Ovary (tissue), 9 donors: ENCODE measurements around the gene RIC1. TPM values are rescaled to one million over a fixed set of nuclear protein-coding genes. Genes with fewer than 3 reads are reported as not detected.

Experiments used
- DNase-seq, 5 donors: peaks; one replicate each; pipeline ENCODE4 v3.0.0-alpha.2; 2019 to 2020
- H3K27ac ChIP-seq, 2 donors: fragments of 200-600 bp; one replicate each; pipeline versions ENCODE4 v1.5.1 to v1.8.0; 2019 to 2022
- H3K27me3 ChIP-seq: fragments of 200-600 bp; one replicate; pipeline ENCODE4 v1.8.0; 2022
- H3K36me3 ChIP-seq: fragments of 200-600 bp; sonication (generic); one replicate; pipeline ENCODE4 v1.5.1; 2019
- H3K4me1 ChIP-seq: one replicate; pipeline ENCODE4 v1.8.1; 2013; ENCODE audit warnings: mild to moderate bottlenecking, moderate library complexity; ENCODE audit not compliant: insufficient read depth
- H3K4me3 ChIP-seq: fragments of 200-600 bp; sonication (generic); one replicate; pipeline ENCODE4 v1.5.1; 2017
- H3K9me3 ChIP-seq, 2 donors: fragments of 200-600 bp in 1 of 2; sonication (generic) in 1 of 2; one replicate each; pipeline versions ENCODE4 v1.5.1 to v1.8.1; 2013 to 2019; ENCODE audit warnings: mild to moderate bottlenecking in 1 of 2, moderate library complexity in 1 of 2
- EP300 ChIP-seq: sonication (generic); formaldehyde crosslinking; IDR thresholded peaks from one replicate; pipeline ENCODE4 v1.6.1; 2017; ENCODE audit warnings: antibody characterized with exemption
- POLR2A ChIP-seq: fragments of 450-650 bp; IDR thresholded peaks from one replicate; pipeline ENCODE4 v1.6.1; 2017; ENCODE audit warnings: antibody characterized with exemption, mild to moderate bottlenecking, moderate library complexity
- WGBS, 3 donors: extraction: QIAGEN DNeasy Blood & Tissue Kit in 1 of 3; methylation state at CpG; one replicate each; pipeline versions ENCODE4 v1.1.5 to v1.1.7; 2013 to 2017; 5-methylcytosine and 5-hydroxymethylcytosine counted together
- intact Hi-C, 4 donors: fragments of 100-400 bp; cut with DNase I; formaldehyde crosslinking; loops; one replicate each; pipeline versions ENCODE4 v1.11.0 to v1.15.1; 2022 to 2023
- polyA plus RNA-seq, 2 donors: library from polyadenylated mRNA; stranded (reverse); fragments of 200-250 nt in 1 of 2; fragments of 350-450 nt in 1 of 2; fragmentation: Illumina TruSeq in 1 of 2; extraction: RNeasy Lipid Tissue Mini Kit (QIAGEN cat#74804) in 1 of 2; gene quantifications; one replicate each; pipeline ENCODE4 v1.2.3, GENCODE V29; 2013 to 2014
- total RNA-seq, 7 donors: library from RNA; depleted of rRNA in 2 of 7; stranded (reverse); fragments of >200 nt in 2 of 7; fragmentation: NEBNext Ultra II Directional in 3 of 7; extraction: Animal tissue kit (Norgen Biotek cat#: 25700) in 3 of 7; gene quantifications; one replicate each; pipeline versions ENCODE4 v1.1.0 to v1.2.4, GENCODE V29; 2016 to 2023
- TF ChIP-seq, protein P1 (sequence below), 3 donors: fragments of 450-650 bp in 2 of 3; fragments of 200-600 bp in 1 of 3; IDR thresholded peaks; one replicate each; pipeline versions ENCODE4 v1.5.1 to v1.8.0; 2016 to 2022; ENCODE audit warnings: antibody characterized with exemption in 3 of 3, mild to moderate bottlenecking in 1 of 3
- donor health status: DM: no; HTN: no; CAD: no; lungs with moderate emphysema.
- donor health status: DM: no; HTN: no; CAD: no.
- donor health status: Bipolar disorder and iron deficiency.
- donor health status: DM: yes; HTN: yes; CAD: no.
- donor health status: DM: no; HTN: no; CAD: no.
- donor health status: DM: yes; HTN: yes; CAD: no.

The RIC1 gene
- total and polyA plus RNA-seq, 9 donors: 6.9 to 35.6 (median 18.0) TPM

- intact Hi-C loops: loop anchor here in 2 of 4 donors (5.0 to 10.0 kb wide), 2 partner anchors 74 to 963 kb away; partner anchors contain the start of genes PLPP6 (in 1 of the 2) and SPATA6L (in 1 of the 2)
- Histone ChIP-seq H3K36me3 (no peaks in the 10 kb centered on the region), H3K27ac (peak overlapping the region; percentile 97 to 99), H3K4me3 (peak overlapping the region; percentile 81), H3K27me3 (no peaks in the 10 kb centered on the region), H3K4me1 (peaks cover 8% of the 10 kb centered on the region), H3K9me3 (no peaks in the 10 kb centered on the region)
- 2 to 4% (median 3%) methylated on average over 7 of the region's 7 CpGs for WGBS, 3 donors
- TF ChIP-seq POLR2A: no peak
- TF ChIP-seq, protein P1, sequence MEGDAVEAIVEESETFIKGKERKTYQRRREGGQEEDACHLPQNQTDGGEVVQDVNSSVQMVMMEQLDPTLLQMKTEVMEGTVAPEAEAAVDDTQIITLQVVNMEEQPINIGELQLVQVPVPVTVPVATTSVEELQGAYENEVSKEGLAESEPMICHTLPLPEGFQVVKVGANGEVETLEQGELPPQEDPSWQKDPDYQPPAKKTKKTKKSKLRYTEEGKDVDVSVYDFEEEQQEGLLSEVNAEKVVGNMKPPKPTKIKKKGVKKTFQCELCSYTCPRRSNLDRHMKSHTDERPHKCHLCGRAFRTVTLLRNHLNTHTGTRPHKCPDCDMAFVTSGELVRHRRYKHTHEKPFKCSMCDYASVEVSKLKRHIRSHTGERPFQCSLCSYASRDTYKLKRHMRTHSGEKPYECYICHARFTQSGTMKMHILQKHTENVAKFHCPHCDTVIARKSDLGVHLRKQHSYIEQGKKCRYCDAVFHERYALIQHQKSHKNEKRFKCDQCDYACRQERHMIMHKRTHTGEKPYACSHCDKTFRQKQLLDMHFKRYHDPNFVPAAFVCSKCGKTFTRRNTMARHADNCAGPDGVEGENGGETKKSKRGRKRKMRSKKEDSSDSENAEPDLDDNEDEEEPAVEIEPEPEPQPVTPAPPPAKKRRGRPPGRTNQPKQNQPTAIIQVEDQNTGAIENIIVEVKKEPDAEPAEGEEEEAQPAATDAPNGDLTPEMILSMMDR (IDR thresholded peaks at IDR 0.05): no peak
- TF ChIP-seq EP300: no peak
- no peak for DNase-seq
Observed at GRCh38 chr9:5628183-5628529, 751 bp upstream of the RIC1 start.

DNA sequence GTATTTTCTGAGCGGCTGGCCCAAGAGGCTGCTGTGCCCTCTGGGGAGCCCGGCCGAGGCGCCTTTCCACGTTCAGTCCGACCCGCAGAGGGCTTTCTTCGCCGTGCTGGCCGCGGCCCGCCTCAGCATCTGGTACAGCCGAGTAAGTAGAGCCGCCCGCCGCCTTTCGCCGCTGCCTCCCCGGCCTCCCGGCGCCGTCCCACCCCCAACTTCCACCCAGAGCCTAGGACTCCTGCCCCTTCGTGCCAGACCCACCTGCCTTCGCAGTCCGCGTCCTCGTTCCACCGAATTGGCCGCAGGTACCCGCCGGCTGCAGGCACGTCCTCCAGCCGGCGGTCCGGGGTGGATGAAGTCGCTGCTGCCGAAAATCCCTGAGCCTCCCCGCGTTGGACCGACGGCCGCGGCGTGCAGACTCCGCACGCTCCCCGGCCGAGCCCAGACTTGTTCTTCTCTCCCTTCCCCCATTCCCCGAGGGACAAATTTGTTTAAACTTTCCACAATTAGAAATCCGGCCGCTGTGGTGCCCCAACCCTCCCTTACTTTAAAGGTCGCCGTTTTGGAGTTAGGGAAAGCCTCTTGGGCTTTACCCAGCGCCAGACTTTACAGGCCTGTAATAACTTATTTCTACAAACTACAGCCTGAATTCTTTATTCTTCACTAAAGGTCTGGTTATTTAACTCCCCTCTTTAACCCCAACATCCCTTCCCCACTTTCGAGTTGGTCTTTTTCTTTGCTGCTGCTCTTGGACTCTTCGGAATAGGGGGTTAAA lies 589 bp downstream of the RIC1 start:
- Histone ChIP-seq H3K27ac (peak overlapping the region; percentile 97 to 99), H3K36me3 (no peaks in the 10 kb centered on the region), H3K9me3 (no peaks in the 10 kb centered on the region), H3K4me1 (peaks cover 8% of the 10 kb centered on the region), H3K4me3 (peak overlapping the region; percentile 81), H3K27me3 (no peaks in the 10 kb centered on the region)
- DNase-seq: peak in 2 of 5 donors; percentile 37 to 73
- no peak for TF ChIP-seq POLR2A
- no peak for TF ChIP-seq EP300
- WGBS, 3 donors: 0 to 1% (median 1%) methylated on average over 51 to 56 of the region's 56 CpGs
- intact Hi-C loops: loop anchor here in 2 of 4 donors (5.0 to 10.0 kb wide), 2 partner anchors 73 to 965 kb away; partner anchors contain the start of genes PLPP6 (in 1 of the 2) and SPATA6L (in 1 of the 2)

GRCh38 chr9:5630081-5630507 lies 1.2 kb downstream of the RIC1 start:
- Histone ChIP-seq H3K27me3 (no peaks in the 10 kb centered on the region), H3K27ac (peak overlapping the region; percentile 97 to 99), H3K36me3 (no peaks in the 10 kb centered on the region), H3K4me1 (peaks cover 8% of the 10 kb centered on the region), H3K9me3 (no peaks in the 10 kb centered on the region), H3K4me3 (peak overlapping the region; percentile 81)
- 0 to 1% (median 1%) methylated on average over 6 of the region's 6 CpGs for WGBS, 3 donors
- no peak for DNase-seq
- intact Hi-C loops: no loop called here
- TF ChIP-seq POLR2A: no peak
- TF ChIP-seq, protein P1 (IDR thresholded peaks at IDR 0.05): no peak
- no peak for TF ChIP-seq EP300

GRCh38 chr9:5631026-5631425 lies 2.1 kb downstream of the RIC1 start:
- Histone ChIP-seq H3K4me3 (no peak overlapping the region), H3K36me3 (no peaks in the 10 kb centered on the region), H3K4me1 (peaks cover 8% of the 10 kb centered on the region), H3K27me3 (no peaks in the 10 kb centered on the region), H3K27ac (no peak overlapping the region), H3K9me3 (no peaks in the 10 kb centered on the region)
- TF ChIP-seq POLR2A: no peak
- TF ChIP-seq, protein P1 (IDR thresholded peaks at IDR 0.05): no peak
- TF ChIP-seq EP300: no peak
- WGBS, 3 donors: 9 to 39% (median 16%) methylated on average over 1 of the region's 1 CpG
- DNase-seq: no peak
- intact Hi-C loops: no loop called here

DNA sequence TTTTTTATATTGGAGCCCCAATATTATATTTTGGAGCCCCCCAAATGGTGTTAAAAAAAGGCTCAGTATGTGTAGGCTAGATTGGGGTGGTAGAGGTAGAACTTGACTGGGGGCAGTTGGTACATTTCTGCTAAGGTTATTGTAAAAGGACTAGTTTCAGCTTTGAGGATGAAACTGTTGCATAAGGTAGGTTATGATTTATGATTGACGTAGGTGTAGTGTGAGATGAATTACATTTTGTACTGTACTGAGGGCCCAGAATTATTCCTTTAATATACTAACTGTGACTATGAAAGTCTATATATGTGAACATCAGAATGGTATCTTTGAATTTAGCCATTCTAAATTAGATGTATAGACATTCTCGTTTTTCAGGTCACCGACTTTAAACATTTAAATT lies 3.6 kb downstream of the RIC1 start:
- intact Hi-C loops: no loop called here
- H3K4me3 ChIP-seq: no peak overlapping the region
- no peak overlapping the region for H3K27ac ChIP-seq
- no peak for TF ChIP-seq POLR2A
- TF ChIP-seq, protein P1 (IDR thresholded peaks at IDR 0.05): no peak
- no peak for TF ChIP-seq EP300
- 91 to 94% (median 93%) methylated on average over 3 of the region's 3 CpGs for whole genome bisulfite sequencing, 3 donors
- no peaks in the 10 kb centered on the region for H3K9me3 ChIP-seq
- H3K36me3 ChIP-seq: no peaks in the 10 kb centered on the region
- peaks cover 8% of the 10 kb centered on the region for H3K4me1 ChIP-seq
- DNase-seq: no peak
- no peaks in the 10 kb centered on the region for H3K27me3 ChIP-seq
